Upper lobe of left lung (tissue), 6 donors: ENCODE data around the gene DENND4B. TPM values are rescaled to one million over a fixed set of nuclear protein-coding genes. Genes with fewer than 3 reads are reported as not detected.

Experiments used
- ATAC-seq, 2 donors: fragments of 200-7000 bp; cut with Tn5 transposase; one replicate each; pipeline ENCODE4 v1.9.1; 2022; ENCODE audit warnings: mild to moderate bottlenecking in 2 of 2, moderate library complexity in 2 of 2; ENCODE audit not compliant: low FRiP score in 2 of 2
- DNase-seq, 2 donors: peaks; one replicate each; pipeline ENCODE4 v3.0.0-alpha.2; 2019 to 2020
- H3K27ac ChIP-seq, 4 donors: fragments of 200-600 bp; sonication (generic); one replicate each; pipeline ENCODE4 v1.5.1; 2016 to 2019
- H3K27me3 ChIP-seq, 4 donors: fragments of 200-600 bp; sonication (generic); one replicate each; pipeline ENCODE4 v1.5.1; 2017 to 2019
- H3K36me3 ChIP-seq, 4 donors: fragments of 200-600 bp; sonication (generic); one replicate each; pipeline ENCODE4 v1.5.1; 2016 to 2019
- H3K4me1 ChIP-seq, 4 donors: fragments of 200-600 bp; sonication (generic); one replicate each; pipeline ENCODE4 v1.5.1; 2018 to 2019
- H3K4me3 ChIP-seq, 4 donors: fragments of 200-600 bp; sonication (generic); one replicate each; pipeline ENCODE4 v1.5.1; 2017 to 2019; ENCODE audit warnings: mild to moderate bottlenecking in 2 of 4, moderate library complexity in 1 of 4
- H3K9me3 ChIP-seq, 4 donors: fragments of 200-600 bp; sonication (generic); one replicate each; pipeline ENCODE4 v1.5.1; 2018 to 2019
- EP300 ChIP-seq, 4 donors: sonication (generic); formaldehyde crosslinking; IDR thresholded peaks; one replicate each; pipeline ENCODE4 v1.5.1; 2017; ENCODE audit warnings: antibody characterized with exemption in 4 of 4, control low read depth in 2 of 4
- POLR2A ChIP-seq, 4 donors: fragments of 450-650 bp; IDR thresholded peaks; one replicate each; pipeline ENCODE4 v1.5.1; 2016 to 2017; ENCODE audit warnings: antibody characterized with exemption in 4 of 4, mild to moderate bottlenecking in 2 of 4
- POLR2AphosphoS5 ChIP-seq, 2 donors: sonication (generic); formaldehyde crosslinking; IDR thresholded peaks; one replicate each; pipeline ENCODE4 v1.5.1; 2017; ENCODE audit warnings: antibody characterized with exemption in 2 of 2
- WGBS, 2 donors: methylation state at CpG; one replicate each; pipeline ENCODE4 v1.1.5; 2017 to 2018; 5-methylcytosine and 5-hydroxymethylcytosine counted together
- total RNA-seq, 6 donors: library from RNA; depleted of rRNA in 4 of 6; stranded (reverse); fragments of >200 nt in 4 of 6; gene quantifications; one replicate each; pipeline versions ENCODE4 v1.1.0 to v1.2.1, GENCODE V29; 2016 to 2021
- TF ChIP-seq, protein P1 (sequence below), 6 experiments: fragments of 450-650 bp in 4 of 6; fragments of 200-600 bp in 2 of 6; sonication (generic) in 2 of 6; IDR thresholded peaks; one replicate each; pipeline ENCODE4 v1.5.1; 2016 to 2019; ENCODE audit warnings: antibody characterized with exemption in 6 of 6
- donor health status: DM: no; HTN: no; CAD: no; lungs with moderate emphysema.
- donor health status: DM: no; HTN: yes; CAD: no; lungs with severe emphysema.

DENND4B gene
- total RNA-seq, 6 donors from 2014 or later, result 43.3 to 151 (median 103) TPM

DNA sequence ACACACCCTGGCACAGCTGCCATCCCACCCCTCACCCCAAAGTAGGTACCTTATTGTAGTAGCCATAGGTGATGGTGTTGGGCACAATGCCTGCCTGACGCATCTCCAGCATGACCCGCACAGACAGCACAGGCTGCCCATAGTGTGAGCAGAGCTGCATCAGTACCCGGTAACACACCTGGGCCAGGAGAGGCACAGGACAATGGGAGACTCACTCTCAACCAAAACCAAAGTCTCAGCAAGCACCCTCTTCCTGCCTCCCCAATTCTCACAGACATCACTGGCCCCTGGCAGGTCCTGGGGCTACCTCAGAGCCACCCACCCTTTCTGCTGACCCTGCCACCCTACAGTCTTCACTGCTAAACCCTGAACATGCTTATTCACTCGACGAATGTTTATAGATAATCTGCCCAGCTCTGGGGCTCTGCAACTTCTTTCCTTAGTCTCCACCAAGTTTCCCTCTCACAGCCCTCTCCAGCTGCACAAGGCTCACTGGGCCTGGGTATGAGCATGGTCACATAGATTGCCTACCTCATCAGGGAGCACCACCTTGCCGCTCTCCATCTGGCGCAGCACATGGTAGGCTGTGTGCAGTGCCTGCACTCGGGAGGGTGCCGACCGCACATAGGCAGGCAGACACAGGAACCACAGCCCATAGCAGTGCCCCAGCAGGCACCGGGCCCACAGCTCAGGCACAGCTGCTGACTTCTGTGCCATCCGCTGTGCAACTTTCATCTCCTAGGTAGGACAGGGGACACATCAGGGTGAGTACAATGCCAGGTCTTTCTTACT is 10.3 kb downstream of the DENND4B start:
- Histone ChIP-seq H3K36me3 (peaks cover 37 to 99% (median 90%) of the 10 kb centered on the region in 4 donors), H3K4me1 (no peaks in the 10 kb centered on the region), H3K9me3 (no peaks in the 10 kb centered on the region), H3K4me3 (no peak overlapping the region), H3K27me3 (no peaks in the 10 kb centered on the region), H3K27ac (no peak overlapping the region)
- ATAC-seq (no peak), DNase-seq (peak in 1 of 2 donors; percentile 46)
- 96% methylated on average over 6 to 12 of the region's 12 CpGs for WGBS, 2 donors
- TF ChIP-seq, protein P1, sequence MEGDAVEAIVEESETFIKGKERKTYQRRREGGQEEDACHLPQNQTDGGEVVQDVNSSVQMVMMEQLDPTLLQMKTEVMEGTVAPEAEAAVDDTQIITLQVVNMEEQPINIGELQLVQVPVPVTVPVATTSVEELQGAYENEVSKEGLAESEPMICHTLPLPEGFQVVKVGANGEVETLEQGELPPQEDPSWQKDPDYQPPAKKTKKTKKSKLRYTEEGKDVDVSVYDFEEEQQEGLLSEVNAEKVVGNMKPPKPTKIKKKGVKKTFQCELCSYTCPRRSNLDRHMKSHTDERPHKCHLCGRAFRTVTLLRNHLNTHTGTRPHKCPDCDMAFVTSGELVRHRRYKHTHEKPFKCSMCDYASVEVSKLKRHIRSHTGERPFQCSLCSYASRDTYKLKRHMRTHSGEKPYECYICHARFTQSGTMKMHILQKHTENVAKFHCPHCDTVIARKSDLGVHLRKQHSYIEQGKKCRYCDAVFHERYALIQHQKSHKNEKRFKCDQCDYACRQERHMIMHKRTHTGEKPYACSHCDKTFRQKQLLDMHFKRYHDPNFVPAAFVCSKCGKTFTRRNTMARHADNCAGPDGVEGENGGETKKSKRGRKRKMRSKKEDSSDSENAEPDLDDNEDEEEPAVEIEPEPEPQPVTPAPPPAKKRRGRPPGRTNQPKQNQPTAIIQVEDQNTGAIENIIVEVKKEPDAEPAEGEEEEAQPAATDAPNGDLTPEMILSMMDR (IDR thresholded peaks at IDR 0.05), result no peak
- TF ChIP-seq POLR2AphosphoS5 (IDR thresholded peaks at IDR 0.05) (no peak), POLR2A (IDR thresholded peaks at IDR 0.05) (no peak), EP300 (IDR thresholded peaks at IDR 0.05) (no peak)

DNA sequence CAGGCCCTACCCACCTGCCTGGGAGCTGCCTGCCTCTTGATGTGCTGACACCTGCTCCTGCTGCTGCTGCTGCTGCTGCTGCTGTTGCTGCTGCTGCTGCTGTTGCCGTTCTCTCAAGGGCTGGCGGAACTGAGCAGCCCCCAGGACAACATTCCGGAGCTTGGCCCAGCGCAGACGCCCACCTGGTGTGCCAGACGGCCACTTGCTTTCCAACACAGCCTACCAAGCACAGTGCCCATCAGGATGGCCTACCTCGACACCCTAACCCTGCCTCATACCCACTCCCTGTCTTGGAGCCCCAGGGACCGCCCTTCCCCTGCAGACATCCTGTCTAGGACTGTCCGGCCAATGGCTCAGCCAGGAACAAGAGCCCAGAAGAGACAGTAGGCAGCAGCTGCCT is 11.8 kb downstream of the DENND4B start:
- H3K4me1 ChIP-seq, result no peaks in the 10 kb centered on the region
- ATAC-seq, result no peak
- H3K36me3 ChIP-seq, result peaks cover 37 to 99% (median 85%) of the 10 kb centered on the region in 4 donors
- H3K27me3 ChIP-seq, result no peaks in the 10 kb centered on the region
- no peak for TF ChIP-seq EP300 (IDR thresholded peaks at IDR 0.05)
- no peak for TF ChIP-seq POLR2A (IDR thresholded peaks at IDR 0.05)
- TF ChIP-seq POLR2AphosphoS5 (IDR thresholded peaks at IDR 0.05), result no peak
- DNase-seq, result peak in 1 of 2 donors; percentile 54
- no peak overlapping the region for H3K4me3 ChIP-seq
- H3K27ac ChIP-seq, result no peak overlapping the region
- H3K9me3 ChIP-seq, result no peaks in the 10 kb centered on the region
- WGBS, 2 donors, result 96 to 97% methylated on average over 6 to 9 of the region's 9 CpGs

DNA sequence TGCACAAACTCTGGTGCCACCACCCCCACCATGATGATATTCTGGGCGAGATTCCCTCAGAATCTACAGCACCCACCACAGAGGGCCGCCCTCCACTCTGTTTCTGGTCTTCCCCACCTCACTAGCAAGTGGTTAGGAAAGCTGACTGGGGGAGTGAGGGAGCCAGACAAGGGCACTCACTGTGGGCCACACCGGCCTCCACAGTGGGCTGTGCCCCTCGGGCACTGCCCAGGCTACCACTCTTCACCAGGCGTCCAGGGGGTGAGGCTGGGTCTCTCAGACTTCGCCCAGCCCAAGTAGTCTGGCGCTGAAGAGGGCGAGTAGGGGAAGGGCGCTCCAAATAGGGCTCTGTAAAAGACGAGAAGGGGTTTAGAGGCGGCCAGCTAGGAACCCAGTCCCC is 12.6 kb downstream of the DENND4B start:
- no peak for ATAC-seq
- H3K27ac ChIP-seq, result no peak overlapping the region
- no peaks in the 10 kb centered on the region for H3K9me3 ChIP-seq
- no peak overlapping the region for H3K4me3 ChIP-seq
- no peaks in the 10 kb centered on the region for H3K27me3 ChIP-seq
- H3K36me3 ChIP-seq, result peaks cover 37 to 95% (median 82%) of the 10 kb centered on the region in 4 donors
- TF ChIP-seq POLR2AphosphoS5 (IDR thresholded peaks at IDR 0.05) (no peak), EP300 (IDR thresholded peaks at IDR 0.05) (no peak), POLR2A (IDR thresholded peaks at IDR 0.05) (no peak)
- TF ChIP-seq, protein P1 (IDR thresholded peaks at IDR 0.05), result no peak
- 94 to 95% methylated on average over 10 to 11 of the region's 11 CpGs for WGBS, 2 donors
- DNase-seq, result no peak
- H3K4me1 ChIP-seq, result peaks cover 0 to 2% (median 0%) of the 10 kb centered on the region in 4 donors

DNA sequence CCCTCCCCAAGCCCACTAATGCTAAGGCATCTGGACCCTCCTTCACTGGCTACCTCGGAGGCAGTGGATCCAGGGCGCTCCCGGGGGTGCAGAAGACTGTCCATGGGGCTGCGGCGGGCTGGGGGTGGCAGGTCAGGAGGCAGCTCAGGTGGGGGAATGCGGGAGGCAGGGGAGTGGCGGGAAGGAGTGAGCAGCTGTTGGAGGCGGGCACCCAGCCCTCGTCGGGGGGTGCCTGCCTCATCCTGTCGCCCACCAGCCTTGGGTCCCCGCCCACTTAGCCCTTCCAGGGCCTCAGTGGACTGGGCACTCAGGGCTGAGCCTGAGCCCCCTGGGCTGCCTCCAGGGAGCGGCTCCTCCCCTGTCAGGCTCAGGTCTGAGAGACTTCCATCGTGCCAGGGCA is 13.1 kb downstream of the DENND4B start:
- ATAC-seq (no peak), DNase-seq (peak in 1 of 2 donors; percentile 56)
- Histone ChIP-seq H3K36me3 (peaks cover 37 to 90% (median 77%) of the 10 kb centered on the region in 4 donors), H3K4me3 (no peak overlapping the region), H3K27me3 (no peaks in the 10 kb centered on the region), H3K4me1 (peaks cover 0 to 8% (median 0%) of the 10 kb centered on the region in 4 donors), H3K27ac (no peak overlapping the region), H3K9me3 (no peaks in the 10 kb centered on the region)
- WGBS, 2 donors, result 92 to 95% methylated on average over 11 to 14 of the region's 14 CpGs
- TF ChIP-seq POLR2AphosphoS5 (IDR thresholded peaks at IDR 0.05) (no peak), POLR2A (IDR thresholded peaks at IDR 0.05) (no peak), EP300 (IDR thresholded peaks at IDR 0.05) (no peak)
- TF ChIP-seq, protein P1 (IDR thresholded peaks at IDR 0.05), result no peak

DNA sequence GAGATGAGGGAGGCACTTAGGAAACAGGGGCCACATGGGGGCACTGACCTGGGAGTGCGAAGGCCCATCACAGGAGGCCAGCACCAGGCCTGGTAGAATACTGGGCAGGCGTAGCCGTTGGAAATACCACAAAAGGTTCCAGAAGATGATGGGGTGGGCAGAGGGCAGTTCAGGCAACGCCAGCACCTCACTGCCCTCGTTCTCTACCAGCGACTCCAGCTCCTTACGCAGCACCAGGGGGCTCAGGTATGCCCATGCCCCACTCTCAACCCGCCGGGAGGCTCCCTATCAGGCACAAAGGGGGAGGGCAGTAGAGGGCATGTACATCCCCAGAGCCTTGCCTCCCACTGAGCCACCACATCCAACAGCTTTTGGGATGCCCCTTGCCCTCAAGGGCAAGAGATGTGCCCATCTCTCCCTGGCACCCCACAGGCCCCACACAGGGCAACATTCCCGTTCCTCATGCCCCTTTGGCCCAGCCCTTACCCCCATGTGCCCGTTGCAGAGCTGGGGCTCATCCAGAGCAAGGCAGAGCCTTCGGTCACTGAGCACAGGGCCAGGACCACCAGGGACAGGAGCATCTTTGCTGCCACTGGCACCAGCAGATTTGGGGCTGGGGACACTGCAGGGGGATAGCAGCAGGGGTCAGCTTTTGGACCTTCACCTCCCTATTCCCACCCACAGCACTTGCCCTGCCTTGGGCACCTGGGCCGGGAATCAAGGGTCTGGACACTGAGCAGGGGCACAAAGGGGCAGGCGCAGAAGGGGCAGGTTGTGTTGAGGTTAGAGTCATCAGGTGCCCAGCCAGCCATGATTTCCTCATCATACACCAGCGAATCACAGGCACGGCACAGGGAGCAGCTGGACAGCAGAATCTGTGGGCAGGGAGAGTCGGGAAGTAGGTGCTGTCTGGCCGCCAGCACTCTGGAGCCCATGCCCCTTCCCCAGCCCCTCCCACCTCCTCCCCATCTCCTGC is 14.1 kb downstream of the DENND4B start:
- no peak for ATAC-seq
- Histone ChIP-seq H3K9me3 (no peaks in the 10 kb centered on the region), H3K27ac (no peak overlapping the region), H3K4me1 (peaks cover 0 to 8% (median 2%) of the 10 kb centered on the region in 4 donors), H3K27me3 (no peaks in the 10 kb centered on the region), H3K36me3 (peaks cover 36 to 80% (median 70%) of the 10 kb centered on the region in 4 donors), H3K4me3 (no peak overlapping the region)
- DNase-seq, result no peak
- TF ChIP-seq EP300 (IDR thresholded peaks at IDR 0.05) (no peak), POLR2AphosphoS5 (IDR thresholded peaks at IDR 0.05) (no peak)
- TF ChIP-seq, protein P1 (IDR thresholded peaks at IDR 0.05), result no peak
- 95% methylated on average over 9 to 17 of the region's 18 CpGs for WGBS, 2 donors
